Lower leg skin (tissue), 4 donors: ENCODE measurements around the gene CGREF1. TPM values are rescaled to one million over a fixed set of nuclear protein-coding genes. Genes with fewer than 3 reads are reported as not detected.

Experiments used
- DNase-seq, 2 donors: peaks; one replicate each; pipeline ENCODE4 v3.0.0-alpha.2; 2019; ENCODE audit warnings: low spot score in 2 of 2
- H3K4me3 ChIP-seq: fragments of 200-600 bp; sonication (generic); 2 replicates; pipeline ENCODE4 v1.5.1; 2017; ENCODE audit warnings: mild to moderate bottlenecking, low read depth; ENCODE audit not compliant: poor library complexity, severe bottlenecking
- POLR2A ChIP-seq, 2 donors: fragments of 450-650 bp; IDR thresholded peaks; one replicate each; pipeline ENCODE4 v1.6.1; 2016 to 2017; ENCODE audit warnings: antibody characterized with exemption in 2 of 2, mild to moderate bottlenecking in 1 of 2, moderate library complexity in 1 of 2
- WGBS, 2 donors: methylation state at CpG; one replicate each; pipeline ENCODE4 v1.1.5; 2018; 5-methylcytosine and 5-hydroxymethylcytosine counted together
- intact Hi-C: fragments of 100-400 bp; cut with DNase I; formaldehyde crosslinking; loops from one replicate; pipeline ENCODE4 v1.15.0; 2023; ENCODE audit warnings: low total_unique reads
- total RNA-seq, 4 donors: library from RNA; depleted of rRNA; stranded (reverse); fragments of >200 nt; gene quantifications; one replicate each; pipeline ENCODE4 v1.1.0, GENCODE V29; 2016
- TF ChIP-seq, protein P1 (sequence below), 3 donors: fragments of 450-650 bp; IDR thresholded peaks; one replicate each; pipeline ENCODE4 v1.5.1; 2016; ENCODE audit warnings: antibody characterized with exemption in 3 of 3, mild to moderate bottlenecking in 3 of 3, moderate library complexity in 2 of 3

The CGREF1 gene
- total RNA-seq, 4 donors from 2014 or later: 0.34 to 2.1 (median 0.48) TPM

DNA sequence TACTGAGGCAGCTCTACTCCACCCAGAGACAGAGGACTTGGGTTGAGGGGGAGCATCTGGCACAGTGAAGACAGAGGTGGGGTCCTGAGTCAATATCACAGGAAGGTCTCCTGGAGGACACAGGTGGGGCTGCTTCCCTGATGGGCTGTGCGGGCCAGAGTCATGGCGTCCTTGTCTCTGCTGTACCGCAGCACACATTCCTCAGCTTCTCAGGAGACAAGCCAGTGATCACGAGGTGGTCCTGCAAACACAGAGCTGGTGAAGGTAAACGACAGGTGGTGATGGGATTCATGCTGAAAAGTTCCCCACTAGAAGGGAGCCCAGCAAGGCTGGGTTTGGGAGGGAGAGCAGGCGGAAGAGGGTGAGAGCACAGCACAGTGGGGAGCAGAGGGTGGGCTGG is 39.5 kb upstream of the CGREF1 start:
- 82 to 83% methylated on average over 6 of the region's 6 CpGs for WGBS, 2 donors
- no peak for DNase-seq
- intact Hi-C loops: no loop called here
- TF ChIP-seq, protein P1, sequence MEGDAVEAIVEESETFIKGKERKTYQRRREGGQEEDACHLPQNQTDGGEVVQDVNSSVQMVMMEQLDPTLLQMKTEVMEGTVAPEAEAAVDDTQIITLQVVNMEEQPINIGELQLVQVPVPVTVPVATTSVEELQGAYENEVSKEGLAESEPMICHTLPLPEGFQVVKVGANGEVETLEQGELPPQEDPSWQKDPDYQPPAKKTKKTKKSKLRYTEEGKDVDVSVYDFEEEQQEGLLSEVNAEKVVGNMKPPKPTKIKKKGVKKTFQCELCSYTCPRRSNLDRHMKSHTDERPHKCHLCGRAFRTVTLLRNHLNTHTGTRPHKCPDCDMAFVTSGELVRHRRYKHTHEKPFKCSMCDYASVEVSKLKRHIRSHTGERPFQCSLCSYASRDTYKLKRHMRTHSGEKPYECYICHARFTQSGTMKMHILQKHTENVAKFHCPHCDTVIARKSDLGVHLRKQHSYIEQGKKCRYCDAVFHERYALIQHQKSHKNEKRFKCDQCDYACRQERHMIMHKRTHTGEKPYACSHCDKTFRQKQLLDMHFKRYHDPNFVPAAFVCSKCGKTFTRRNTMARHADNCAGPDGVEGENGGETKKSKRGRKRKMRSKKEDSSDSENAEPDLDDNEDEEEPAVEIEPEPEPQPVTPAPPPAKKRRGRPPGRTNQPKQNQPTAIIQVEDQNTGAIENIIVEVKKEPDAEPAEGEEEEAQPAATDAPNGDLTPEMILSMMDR (IDR thresholded peaks at IDR 0.05): no peak
- no peak for TF ChIP-seq POLR2A (IDR thresholded peaks at IDR 0.05)
- no peak overlapping the region for H3K4me3 ChIP-seq

- H3K4me3 ChIP-seq: no peak overlapping the region
- DNase-seq: no peak
- intact Hi-C loops: no loop called here
- TF ChIP-seq, protein P1 (IDR thresholded peaks at IDR 0.05): no peak
- no peak for TF ChIP-seq POLR2A (IDR thresholded peaks at IDR 0.05)
- WGBS, 2 donors: 59 to 74% methylated on average over 9 of the region's 9 CpGs
These were observed 36.2 kb upstream of the CGREF1 start for GRCh38 chr2:27155069-27155520.

DNA sequence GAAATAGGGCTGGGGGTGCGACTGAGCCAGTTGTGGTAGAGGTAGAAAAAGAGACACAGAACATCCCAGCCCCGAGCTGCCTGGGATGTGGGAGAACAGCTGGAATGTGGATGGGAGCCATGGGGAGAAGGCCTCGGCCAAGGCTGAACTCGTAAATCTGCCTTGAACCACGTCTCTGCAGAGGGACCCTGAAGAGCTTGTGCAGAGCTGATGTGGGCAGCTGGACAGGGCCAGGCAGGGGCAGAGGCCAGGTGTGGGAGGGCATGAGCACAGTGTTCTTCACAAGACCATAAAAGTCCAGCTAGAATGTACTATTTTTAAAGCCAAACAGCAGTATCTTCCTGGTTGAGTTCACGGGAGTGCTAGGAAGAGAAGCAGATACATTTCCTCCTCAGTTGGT is 35.6 kb upstream of the CGREF1 start:
- WGBS, 2 donors: 68% methylated on average over 6 of the region's 6 CpGs
- no peak for DNase-seq
- TF ChIP-seq, protein P1 (IDR thresholded peaks at IDR 0.05): no peak
- TF ChIP-seq POLR2A (IDR thresholded peaks at IDR 0.05): no peak
- intact Hi-C loops: no loop called here
- no peak overlapping the region for H3K4me3 ChIP-seq

GRCh38 chr2:27152796-27153464 is 34.0 kb upstream of the CGREF1 start:
- no peak for TF ChIP-seq POLR2A (IDR thresholded peaks at IDR 0.05)
- TF ChIP-seq, protein P1 (IDR thresholded peaks at IDR 0.05): no peak
- H3K4me3 ChIP-seq: no peak overlapping the region
- intact Hi-C loops: no loop called here
- no peak for DNase-seq
- 59 to 66% methylated on average over 2 of the region's 2 CpGs for WGBS, 2 donors

GRCh38 chr2:27152102-27152795 is 33.3 kb upstream of the CGREF1 start:
- DNase-seq: no peak
- intact Hi-C loops: no loop called here
- H3K4me3 ChIP-seq: no peak overlapping the region
- WGBS, 2 donors: 82 to 90% methylated on average over 8 of the region's 8 CpGs
- TF ChIP-seq, protein P1 (IDR thresholded peaks at IDR 0.05): no peak
- TF ChIP-seq POLR2A (IDR thresholded peaks at IDR 0.05): no peak
